Stimulated activated CD8-positive, alpha-beta memory T cell treated with anti-CD3 and anti-CD28 coated beads, Interleukin-12 subunit alpha, Interleukin-12 subunit beta, amount 100 ng/mL, for 4 hours (primary cell): ENCODE measurements around the gene NIP7.
"Not testable (repeated sequence)": the region's sequence is repeated elsewhere in the genome, so short reads cannot be mapped to it uniquely, and the experiment has no call there.

Experiments
- DNase-seq: peaks from one replicate; pipeline ENCODE4 v3.0.0-alpha.2; 2020; ENCODE audit warnings: low read depth

NIP7 gene

DNA sequence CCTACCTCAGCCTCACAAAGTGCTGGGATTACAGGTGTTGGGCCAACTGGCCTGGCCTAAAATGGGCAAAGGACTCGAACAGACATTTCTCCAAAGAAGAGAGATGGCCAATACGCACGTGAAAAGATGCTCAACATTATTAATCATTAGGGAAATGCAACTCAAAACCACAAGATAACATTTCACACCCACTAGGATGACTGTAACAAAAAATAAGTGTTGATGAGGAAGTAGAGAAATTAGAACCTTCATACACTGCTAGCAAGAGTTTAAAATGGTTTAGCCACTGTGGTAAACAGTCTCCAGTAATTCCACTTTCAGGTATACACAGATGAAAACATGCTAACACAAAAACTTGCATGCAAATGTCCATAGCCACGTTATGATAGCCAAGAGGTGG, 6.4 kb downstream of the NIP7 start:
- no peak for DNase-seq

GRCh38 chr16:69346683-69347082, 7.1 kb downstream of the NIP7 start:
- DNase-seq, result no peak

DNA sequence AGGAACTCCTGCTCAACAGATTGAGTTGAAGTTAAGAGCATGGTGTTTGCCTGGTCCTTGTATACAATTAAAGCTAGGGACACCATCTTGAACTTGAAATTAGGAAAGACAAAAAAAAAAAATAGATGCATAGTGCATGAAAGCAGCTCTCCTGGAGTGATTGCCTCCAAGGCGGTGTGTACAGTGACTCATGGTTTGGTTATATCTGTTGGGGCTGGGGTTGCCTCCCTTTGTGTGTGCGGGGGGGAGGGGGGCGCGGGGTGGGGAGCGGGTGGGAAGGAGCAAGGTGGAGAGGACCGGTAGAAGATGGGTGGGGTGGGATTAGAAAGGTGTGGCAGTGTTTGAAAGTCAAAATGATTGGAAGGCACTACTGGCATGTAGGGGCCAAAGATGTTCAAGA, 8.7 kb downstream of the NIP7 start:
- no peak for DNase-seq

DNA sequence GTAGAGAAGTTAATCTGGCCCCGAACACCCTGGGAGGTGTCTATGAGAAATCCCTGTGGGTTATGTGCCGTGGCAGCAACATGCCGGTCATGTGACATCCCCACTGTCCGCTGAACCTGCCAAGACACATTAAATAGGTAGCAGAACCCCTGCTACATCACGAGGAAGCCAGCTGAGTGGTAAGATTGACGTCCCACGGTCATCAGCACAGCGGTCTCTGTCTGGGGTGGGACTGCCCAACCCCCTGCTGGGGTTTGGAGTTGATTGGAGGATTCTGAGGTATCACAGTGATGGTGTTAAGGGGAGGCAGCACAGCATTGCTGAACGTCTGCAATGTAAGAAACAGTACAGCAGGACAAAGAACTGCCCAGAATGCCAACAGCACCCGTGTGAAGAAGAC, 10.0 kb downstream of the NIP7 start:
- DNase-seq, result no peak

DNA sequence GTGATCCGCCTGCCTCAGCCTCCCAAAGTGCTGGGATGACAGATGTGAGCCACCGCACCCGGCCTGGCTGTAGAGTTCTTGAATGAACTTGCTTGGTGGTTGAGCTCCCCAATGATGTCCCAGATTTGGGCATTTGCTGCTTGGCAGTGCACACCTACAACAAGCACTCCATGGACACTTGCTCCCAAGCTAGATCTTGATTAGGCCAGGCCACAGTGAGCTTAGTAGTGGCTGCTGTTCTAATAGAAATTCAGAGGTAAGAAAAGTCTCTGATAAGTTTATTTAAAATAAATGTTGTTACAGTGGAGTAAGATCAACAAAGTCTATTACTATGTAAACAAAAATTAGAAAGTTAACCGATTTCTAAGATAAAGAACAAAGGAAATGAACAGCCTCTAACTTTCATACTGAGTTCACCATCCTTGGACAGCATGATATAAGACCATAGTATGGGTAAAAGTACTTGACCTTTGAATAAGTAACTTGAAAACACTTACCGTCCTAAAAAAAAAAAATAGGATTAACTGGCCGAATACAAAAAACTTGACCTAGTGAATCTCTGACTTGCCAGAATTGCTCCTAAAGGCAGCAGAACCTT, 11.1 kb downstream of the NIP7 start:
- no peak for DNase-seq

GRCh38 chr16:69351309-69352027, 11.9 kb downstream of the NIP7 start, which contains the start of gene TMED6:
Gene TMED6 (minus strand): TSS chr16:69351786. CDS start chr16:69351753, 33 bp downstream.
- DNase-seq, result no peak

- DNase-seq, result not testable (repeated sequence)
These were observed 20.5 kb downstream of the NIP7 start for GRCh38 chr16:69360070-69360469.

DNA sequence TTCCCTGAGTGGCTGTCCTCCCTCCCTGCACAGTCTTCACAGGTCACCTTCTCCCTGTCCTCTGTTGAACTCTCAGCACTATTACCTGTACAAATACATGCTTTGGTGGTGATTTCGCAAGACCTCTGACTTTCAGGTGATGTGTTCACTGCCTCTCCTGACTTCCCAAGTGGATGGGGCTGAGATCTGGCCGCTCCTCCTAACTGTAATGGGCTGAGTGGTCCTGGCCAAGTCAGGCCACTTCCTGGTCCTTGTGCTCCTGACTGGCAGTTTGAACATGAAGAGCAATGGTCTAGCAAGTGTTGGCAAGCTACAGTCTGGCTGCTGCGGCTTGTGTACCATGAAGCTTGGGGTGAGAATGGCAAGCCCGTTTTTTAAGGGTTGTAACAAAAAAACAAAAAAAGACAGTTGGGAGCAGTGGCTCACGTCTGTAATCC, 23.7 kb downstream of the NIP7 start:
- no peak for DNase-seq

- DNase-seq, result no peak
These were observed 24.5 kb downstream of the NIP7 start for GRCh38 chr16:69364088-69364487.

- DNase-seq, result no peak
These were observed 26.3 kb downstream of the NIP7 start for GRCh38 chr16:69365901-69366300.

DNA sequence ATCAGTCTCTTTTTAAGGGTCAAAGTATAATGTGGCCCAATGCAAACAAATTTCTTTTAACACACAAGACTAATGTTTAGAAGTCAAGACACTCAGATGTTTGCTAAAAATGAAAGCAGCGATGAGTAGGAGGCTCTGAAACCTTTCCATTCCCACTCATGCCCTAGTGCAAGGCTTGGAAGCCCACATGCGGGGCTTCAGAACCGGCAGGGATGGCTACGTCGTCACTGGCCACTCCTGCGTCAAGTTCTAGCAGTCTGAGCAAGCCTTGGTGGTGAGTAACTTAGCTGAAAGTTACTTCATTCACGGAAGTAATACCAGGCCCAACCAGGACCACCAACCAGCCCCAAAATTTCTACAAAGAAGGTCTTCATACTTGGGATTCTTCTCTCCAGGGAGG, 26.9 kb downstream of the NIP7 start:
- DNase-seq, result no peak

- DNase-seq, result no peak
These were observed 28.4 kb downstream of the NIP7 start for GRCh38 chr16:69367980-69368379.

DNA sequence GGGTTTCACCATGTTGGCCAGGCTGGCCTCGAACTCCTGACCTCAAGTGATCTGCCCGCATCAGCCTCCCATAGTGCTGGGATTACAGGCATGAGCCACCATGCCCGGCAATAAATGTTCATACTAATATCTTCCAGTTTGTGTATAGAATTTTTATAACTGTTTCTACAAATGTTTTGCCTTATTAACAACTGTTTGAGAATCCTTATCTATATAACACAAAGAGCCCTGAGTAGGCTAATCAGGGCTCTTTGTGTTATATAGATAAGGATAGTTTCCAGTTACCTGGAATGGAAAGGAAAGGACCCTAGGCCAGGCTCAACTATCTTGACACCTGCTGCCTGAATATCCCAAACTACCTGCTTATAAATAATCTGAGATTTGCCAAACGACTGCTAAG, 29.3 kb downstream of the NIP7 start:
- DNase-seq, result no peak

GRCh38 chr16:69371564-69371963, 32.0 kb downstream of the NIP7 start:
- no peak for DNase-seq

DNA sequence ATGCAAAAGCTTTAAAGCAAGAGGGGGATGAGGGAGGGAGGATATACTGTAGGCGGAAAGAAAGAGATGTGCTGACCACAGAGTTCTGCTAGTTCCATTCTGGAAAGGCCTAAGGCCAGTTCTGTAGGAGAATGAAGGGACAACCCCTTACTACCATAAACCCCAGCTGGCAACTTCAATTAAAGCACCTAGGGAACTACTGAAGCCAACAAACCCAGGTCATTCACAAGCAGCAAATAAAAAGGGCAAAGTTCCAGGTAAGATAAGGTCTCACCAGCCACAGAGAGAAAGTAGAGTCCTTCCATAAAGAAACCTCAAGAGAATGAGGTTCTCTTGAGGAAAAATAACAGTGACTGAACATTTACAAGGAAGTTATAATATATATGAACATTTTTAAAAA, 33.4 kb downstream of the NIP7 start:
- no peak for DNase-seq

DNA sequence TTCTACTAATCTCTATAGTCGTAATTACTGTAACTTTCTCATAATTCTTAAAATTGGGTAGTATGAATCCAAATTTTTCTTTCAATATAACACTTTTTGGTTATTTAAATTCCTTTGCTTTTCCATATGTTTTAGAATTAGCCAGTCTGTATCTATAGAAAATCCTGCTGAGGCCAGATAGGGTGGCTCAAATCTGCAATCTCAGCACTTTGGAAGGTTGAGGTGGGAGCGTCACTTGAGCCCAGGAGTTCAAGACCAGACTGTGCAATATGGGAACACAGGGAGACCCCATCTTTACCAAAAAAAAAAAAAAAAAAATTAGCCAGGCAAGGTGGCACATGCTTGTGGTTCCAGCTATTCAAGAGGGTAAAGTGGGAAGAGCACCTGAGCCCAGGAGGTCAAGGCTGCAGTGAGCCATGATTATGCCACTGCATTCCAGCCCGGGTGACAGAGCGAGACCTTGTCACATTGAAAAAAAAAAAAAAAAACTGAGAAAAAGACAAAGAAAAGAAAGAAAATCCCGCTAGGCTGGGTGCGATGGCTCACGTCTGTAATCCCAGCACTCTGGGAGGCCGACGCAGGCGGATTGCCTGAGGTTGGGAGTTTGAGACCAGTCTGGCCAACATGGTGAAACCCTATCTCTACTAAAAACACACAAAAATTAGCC, 37.0 kb downstream of the NIP7 start:
- no peak for DNase-seq

DNA sequence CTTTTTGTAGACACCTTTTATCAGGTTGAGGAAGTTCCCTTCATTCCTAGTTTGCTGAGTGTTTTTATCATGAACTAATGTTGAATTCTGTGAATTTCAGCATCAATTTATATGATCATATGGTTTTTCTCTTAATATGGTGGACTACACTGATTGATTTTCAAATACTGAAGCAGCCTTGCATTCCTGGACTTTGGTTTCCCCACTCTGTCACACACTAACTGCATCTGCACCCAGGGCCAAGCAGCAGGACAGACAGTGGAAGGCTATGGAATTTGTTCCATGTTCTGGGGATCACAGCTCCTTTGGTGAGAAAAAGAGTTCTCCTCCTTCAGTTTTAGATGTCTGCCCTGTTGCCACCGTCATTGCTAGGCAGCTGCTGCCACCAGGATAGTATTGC, 38.5 kb downstream of the NIP7 start:
- no peak for DNase-seq

DNA sequence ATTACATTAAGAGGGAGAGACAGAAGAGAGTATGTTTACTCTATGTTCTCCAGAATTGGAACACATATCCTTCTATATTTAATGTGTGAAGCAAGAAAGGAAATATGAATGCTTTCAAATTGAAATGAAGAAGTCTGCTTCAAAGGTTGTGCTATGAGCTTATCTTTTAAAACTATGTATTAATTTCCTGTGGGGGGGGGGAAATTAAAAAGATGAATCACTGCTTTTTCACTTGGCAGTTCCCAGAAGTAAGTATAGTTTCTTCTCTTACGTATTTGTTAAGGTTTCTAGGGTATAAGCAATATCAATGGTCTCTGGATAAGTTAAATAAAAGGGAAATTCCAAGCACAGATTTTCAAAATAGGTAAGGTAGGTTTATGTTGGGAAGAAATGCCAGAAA, 39.2 kb downstream of the NIP7 start:
- DNase-seq, result no peak

DNA sequence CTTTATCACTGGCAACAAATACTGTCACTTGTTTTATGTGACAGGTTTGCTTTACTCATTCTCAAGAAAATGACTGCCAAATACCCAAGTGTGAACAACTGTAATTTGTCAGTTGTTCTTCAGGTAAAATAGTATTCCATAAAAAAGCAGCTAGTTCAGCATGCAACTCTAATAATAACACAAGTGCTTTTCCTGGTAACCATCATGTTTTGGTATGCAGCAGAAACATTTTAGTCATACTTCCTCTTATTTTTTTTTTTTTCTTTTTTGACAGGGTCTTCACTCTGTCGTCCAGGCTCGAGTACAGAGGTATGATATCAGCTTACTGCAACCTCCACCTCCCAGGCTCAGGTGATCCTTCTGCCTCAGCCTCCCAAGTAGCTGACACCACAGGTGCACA, 41.7 kb downstream of the NIP7 start:
- no peak for DNase-seq

DNA sequence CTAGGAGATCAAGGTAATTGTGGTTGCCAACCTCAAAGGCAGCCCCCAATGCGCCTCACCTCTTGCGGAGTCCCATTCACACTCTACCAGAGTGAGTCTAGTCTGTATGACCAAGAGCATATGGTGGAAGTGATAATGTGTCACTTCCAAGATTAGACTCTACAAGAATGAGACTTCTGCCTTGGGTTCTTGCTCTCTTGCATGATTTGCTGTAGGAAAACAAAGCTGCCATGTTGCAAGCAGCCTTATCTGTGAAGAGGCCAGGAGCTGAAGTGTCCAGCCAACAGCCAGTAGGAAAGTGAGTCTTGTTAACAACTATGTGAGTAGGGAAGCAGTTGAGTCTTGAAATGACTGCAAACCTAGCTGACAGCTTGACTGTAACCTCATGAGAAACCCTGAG, 42.8 kb downstream of the NIP7 start:
- DNase-seq, result no peak

DNA sequence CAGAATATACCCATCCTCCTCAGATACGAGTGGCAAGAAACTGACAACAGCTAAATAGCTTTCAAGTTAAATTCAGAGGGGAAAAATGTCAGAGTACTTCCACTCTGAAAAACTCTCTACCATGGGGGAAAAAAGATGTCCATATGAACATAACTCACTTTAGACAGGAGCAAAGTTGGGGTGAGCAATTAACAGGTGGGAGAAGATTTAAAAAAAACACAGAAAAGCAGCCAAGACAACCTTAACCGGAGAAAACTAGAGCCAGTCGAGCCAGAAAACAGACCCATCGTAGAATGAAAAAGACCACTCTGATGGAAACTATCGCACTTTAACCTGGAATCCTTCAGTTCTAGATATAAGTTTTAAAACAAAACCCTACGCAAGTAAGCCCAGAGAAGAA, 45.4 kb downstream of the NIP7 start:
- DNase-seq, result no peak

- DNase-seq, result no peak
These were observed 47.0 kb downstream of the NIP7 start for GRCh38 chr16:69386596-69386995.
